ENCODE results near the gene GCG.

GRCh38 chr2:162177301-162177700 lies 25.3 kb upstream of the GCG start:
- TF ChIP-seq CTCF (IDR thresholded peaks at IDR 0.05) = no peak
- TF ChIP-seq POLR2A (IDR thresholded peaks at IDR 0.05) = no peak
- no peak for TF ChIP-seq POLR2AphosphoS5 (IDR thresholded peaks at IDR 0.05)
